Globus pallidus (tissue), 1 donor: ENCODE measurements around the gene MIS12.

Experiments
- DNase-seq: peaks from one replicate; pipeline ENCODE4 v3.0.0-alpha.2; 2015; ENCODE audit warnings: low spot score

The MIS12 gene

DNA sequence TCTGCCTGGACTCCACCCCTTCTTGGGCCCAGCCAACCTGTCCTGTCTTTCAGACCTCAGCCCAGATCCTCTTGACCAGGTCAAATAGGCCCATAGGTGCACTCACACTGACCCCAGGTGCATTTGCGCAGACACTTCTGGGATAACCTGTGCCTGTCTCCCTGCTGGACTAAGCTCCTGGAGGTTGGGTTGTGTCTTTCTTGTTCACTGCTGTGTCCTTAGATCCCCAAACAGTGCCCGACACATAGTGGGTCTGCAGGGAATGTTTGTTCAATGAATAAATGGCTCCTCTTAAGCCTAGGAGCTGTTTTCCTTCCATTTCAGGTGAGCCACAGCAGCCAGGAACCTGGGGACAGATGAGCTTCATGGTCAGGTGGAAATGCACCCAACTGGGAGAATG, 49.1 kb downstream of the MIS12 start:
- no peak for DNase-seq

GRCh38 chr17:5536866-5537650, 50.7 kb downstream of the MIS12 start:
- DNase-seq = no peak

DNA sequence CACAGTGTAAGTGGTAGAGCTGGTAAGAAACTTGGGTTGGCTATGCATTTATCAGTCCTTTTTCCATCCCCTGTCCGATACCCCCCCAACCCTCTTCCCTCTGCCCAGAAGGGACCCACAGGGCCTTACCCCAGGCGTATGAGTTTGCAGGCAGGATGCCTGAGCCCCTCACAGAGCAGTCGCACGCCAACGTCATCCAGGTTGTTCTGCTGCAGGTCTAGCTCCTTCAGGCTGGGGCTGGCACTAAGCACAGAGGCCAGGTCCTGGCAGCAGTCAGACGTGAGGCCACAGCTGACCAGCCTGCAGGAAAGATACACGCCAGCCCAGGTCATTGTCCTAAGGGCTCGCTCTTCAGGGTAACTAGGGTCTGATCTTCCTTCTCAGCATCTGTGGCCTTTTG, 52.9 kb downstream of the MIS12 start:
- no peak for DNase-seq

DNA sequence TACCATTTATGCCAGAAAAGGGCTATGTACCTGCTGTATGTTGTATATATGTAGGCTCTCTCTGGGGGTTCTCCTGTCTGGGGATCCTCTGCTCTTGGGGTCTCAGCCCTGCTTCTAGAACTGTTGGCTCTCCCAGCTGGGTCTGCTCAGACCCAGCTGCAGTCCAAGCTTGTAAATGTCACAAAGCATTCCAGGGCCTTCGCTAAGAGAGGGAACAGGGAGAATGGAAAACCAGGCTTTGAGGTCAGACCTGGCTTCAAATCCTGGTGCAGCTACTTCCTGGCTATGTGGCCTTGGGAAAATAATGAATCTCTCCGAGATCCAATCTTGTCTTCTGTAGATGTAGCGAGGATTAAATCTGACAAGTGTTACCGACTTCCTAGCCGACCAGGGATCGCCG, 54.0 kb downstream of the MIS12 start:
- DNase-seq = no peak
